ENCODE results near the gene SNUPN.

The SNUPN gene

GRCh38 chr15:75656813-75657212 lies 31.3 kb upstream of the SNUPN start:
- ChIA-PET POLR2A (no interaction called here), CTCF (no interaction called here)

GRCh38 chr15:75656331-75656730 lies 30.8 kb upstream of the SNUPN start:
- ChIA-PET POLR2A (no interaction called here), CTCF (no interaction called here)
- TF ChIP-seq ELF4 (IDR thresholded peaks at IDR 0.05), result no peak
- no peak for TF ChIP-seq FOXK2 (IDR thresholded peaks at IDR 0.05)
- no peak for TF ChIP-seq SUZ12 (IDR thresholded peaks at IDR 0.05)
- TF ChIP-seq CTBP1 (IDR thresholded peaks at IDR 0.05; ENCODE audit: borderline replicate concordance), result no peak
- TF ChIP-seq ARNT (IDR thresholded peaks at IDR 0.05), result no peak
- no peak for TF ChIP-seq LEF1 (IDR thresholded peaks at IDR 0.05; ENCODE audit: borderline replicate concordance)
- DNase-seq (ENCODE audit: extremely low spot score), result no peak

More at GRCh38 chr15:75656813-75657212, 31.3 kb upstream of the SNUPN start:
- DNase-seq (ENCODE audit: extremely low spot score), result no peak
- TF ChIP-seq FOXK2 (IDR thresholded peaks at IDR 0.05) (no peak), HDGF (IDR thresholded peaks at IDR 0.05; ENCODE audit: borderline replicate concordance) (no peak), NFRKB (IDR thresholded peaks at IDR 0.05) (no peak), L3MBTL2 (conservative IDR thresholded peaks at IDR 0.05) (no peak), SP1 (IDR thresholded peaks at IDR 0.05) (no peak), ELF4 (IDR thresholded peaks at IDR 0.05) (no peak), ARNT (IDR thresholded peaks at IDR 0.05) (no peak), CTBP1 (IDR thresholded peaks at IDR 0.05; ENCODE audit: borderline replicate concordance) (no peak), ZNF384 (IDR thresholded peaks at IDR 0.05) (no peak), FOXM1 (IDR thresholded peaks at IDR 0.05; ENCODE audit: borderline replicate concordance) (no peak), PKNOX1 (IDR thresholded peaks at IDR 0.05) (no peak), FOXA1 (IDR thresholded peaks at IDR 0.05) (no peak)

DNA sequence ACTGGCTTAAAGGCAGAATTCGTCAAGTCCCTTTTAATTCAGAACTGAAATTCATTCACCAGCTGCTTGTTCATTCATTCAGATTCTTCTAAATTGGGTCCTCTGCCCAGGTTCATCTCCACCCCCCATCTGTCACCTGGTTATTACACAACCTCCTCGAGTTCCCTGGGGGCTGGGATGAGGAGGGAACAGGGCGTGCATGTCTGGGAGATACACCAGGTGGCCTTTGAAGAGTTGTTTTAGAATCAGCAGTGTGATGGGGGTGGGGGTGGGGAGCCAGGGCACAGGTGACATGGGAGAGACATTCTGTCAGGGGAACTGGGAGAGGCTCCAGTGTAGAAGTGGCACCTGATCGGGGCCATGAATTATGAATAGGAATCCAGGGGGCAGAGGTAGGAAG lies 30.4 kb upstream of the SNUPN start:
- ChIA-PET CTCF (no interaction called here), POLR2A (no interaction called here)
- no peak for DNase-seq (ENCODE audit: extremely low spot score)
- no peak for TF ChIP-seq ZNF384 (IDR thresholded peaks at IDR 0.05)
- no peak for TF ChIP-seq LEF1 (IDR thresholded peaks at IDR 0.05; ENCODE audit: borderline replicate concordance)
- no peak for TF ChIP-seq SUZ12 (IDR thresholded peaks at IDR 0.05)
- TF ChIP-seq ELF4 (IDR thresholded peaks at IDR 0.05), result no peak
- TF ChIP-seq NFRKB (IDR thresholded peaks at IDR 0.05), result no peak
- TF ChIP-seq CTBP1 (IDR thresholded peaks at IDR 0.05; ENCODE audit: borderline replicate concordance), result no peak
- no peak for TF ChIP-seq L3MBTL2 (conservative IDR thresholded peaks at IDR 0.05)
- no peak for TF ChIP-seq FOXA1 (IDR thresholded peaks at IDR 0.05)
- no peak for TF ChIP-seq BHLHE40 (IDR thresholded peaks at IDR 0.05; ENCODE audit: borderline replicate concordance)
- TF ChIP-seq ARNT (IDR thresholded peaks at IDR 0.05), result no peak
- no peak for TF ChIP-seq FOXM1 (IDR thresholded peaks at IDR 0.05; ENCODE audit: borderline replicate concordance)
- no peak for TF ChIP-seq SP1 (IDR thresholded peaks at IDR 0.05)

GRCh38 chr15:75654201-75654907 lies 28.8 kb upstream of the SNUPN start:
- TF ChIP-seq NFRKB (IDR thresholded peaks at IDR 0.05) (no peak), PKNOX1 (IDR thresholded peaks at IDR 0.05) (no peak), FOXM1 (IDR thresholded peaks at IDR 0.05; ENCODE audit: borderline replicate concordance) (no peak), FOXA1 (IDR thresholded peaks at IDR 0.05) (no peak), TARDBP (IDR thresholded peaks at IDR 0.05) (no peak), ZNF384 (IDR thresholded peaks at IDR 0.05) (no peak), HDGF (IDR thresholded peaks at IDR 0.05; ENCODE audit: borderline replicate concordance) (no peak)
- CTCF ChIA-PET, result interaction anchor here (0.6 to 1.0 kb wide), 2 partner anchors 57 to 1974 kb away, joined by 3 to 4 read pairs; no protein-coding TSS in a partner anchor
- DNase-seq (ENCODE audit: extremely low spot score), result no peak
- POLR2A ChIA-PET, result interaction anchor here (1.0 to 1.3 kb wide), 4 partner anchors 7 to 202 kb away, joined by 3 to 5 read pairs (median 3); partner anchors contain the start of gene IMP3

- TF ChIP-seq BHLHE40 (IDR thresholded peaks at IDR 0.05; ENCODE audit: borderline replicate concordance) (no peak), TARDBP (IDR thresholded peaks at IDR 0.05) (no peak), SP1 (IDR thresholded peaks at IDR 0.05) (no peak), ELF4 (IDR thresholded peaks at IDR 0.05) (no peak)
- POLR2A ChIA-PET, result interaction anchor here (1.1 kb wide), 1 partner anchor 8 kb away, joined by 3 read pairs; no protein-coding TSS in a partner anchor
- CTCF ChIA-PET, result interaction anchor here (1.0 kb wide), 1 partner anchor 56 kb away, joined by 3 read pairs; no protein-coding TSS in a partner anchor
- DNase-seq (ENCODE audit: extremely low spot score), result no peak
These were observed 27.9 kb upstream of the SNUPN start for GRCh38 chr15:75653347-75653913.

GRCh38 chr15:75651810-75652543 lies 26.5 kb upstream of the SNUPN start:
- no peak for TF ChIP-seq FOXK2 (IDR thresholded peaks at IDR 0.05)
- TF ChIP-seq PKNOX1 (IDR thresholded peaks at IDR 0.05), result no peak
- no peak for TF ChIP-seq SP1 (IDR thresholded peaks at IDR 0.05)
- no peak for TF ChIP-seq L3MBTL2 (conservative IDR thresholded peaks at IDR 0.05)
- TF ChIP-seq LEF1 (IDR thresholded peaks at IDR 0.05; ENCODE audit: borderline replicate concordance), result no peak
- TF ChIP-seq ELF4 (IDR thresholded peaks at IDR 0.05), result no peak
- CTCF ChIA-PET, result no interaction called here

More at GRCh38 chr15:75651810-75652543, 26.5 kb upstream of the SNUPN start:
- POLR2A ChIA-PET, result interaction anchor here (0.7 to 5.4 kb wide), 3 partner anchors 11 to 274 kb away, joined by 3 to 27 read pairs (median 3); partner anchors contain the start of gene IMP3
- no peak for DNase-seq (ENCODE audit: extremely low spot score)
